Stimulated activated naive CD4-positive, alpha-beta T cell treated with Interleukin-2 at 50 U/mL for 16 hours (primary cell): Measurements from ENCODE around the gene SLC25A13.
"Not testable (repeated sequence)": the region's sequence is repeated elsewhere in the genome, so short reads cannot be mapped to it uniquely, and the experiment has no call there.

Source experiments
- DNase-seq: peaks from one replicate; lab custom pipeline; 2025; lab: John Stamatoyannopoulos, UW

The SLC25A13 gene

GRCh38 chr7:96321658-96322372, at the start of gene SLC25A13:
TSS of gene SLC25A13 (minus strand) at chr7:96322098. CDS start at chr7:96321956, 142 bp downstream.
- peak; percentile 75 for DNase-seq

- not testable (repeated sequence) for DNase-seq
These were observed 44.0 kb upstream of the SLC25A13 start for GRCh38 chr7:96365916-96366315.

GRCh38 chr7:96361116-96361857, 39.4 kb upstream of the SLC25A13 start:
- no peak for DNase-seq

GRCh38 chr7:96359876-96360275, 38.0 kb upstream of the SLC25A13 start:
- DNase-seq = no peak

GRCh38 chr7:96358236-96358971, 36.5 kb upstream of the SLC25A13 start:
- not testable (repeated sequence) for DNase-seq

- DNase-seq = no peak
These were observed 34.1 kb upstream of the SLC25A13 start for GRCh38 chr7:96355990-96356506.

GRCh38 chr7:96354881-96355280, 33.0 kb upstream of the SLC25A13 start:
- DNase-seq = no peak

GRCh38 chr7:96349572-96349971, 27.7 kb upstream of the SLC25A13 start:
- no peak for DNase-seq

- DNase-seq = no peak
These were observed 25.6 kb upstream of the SLC25A13 start for GRCh38 chr7:96347471-96347870.

GRCh38 chr7:96346293-96346953, 24.5 kb upstream of the SLC25A13 start:
- no peak for DNase-seq

GRCh38 chr7:96344236-96344635, 22.3 kb upstream of the SLC25A13 start:
- no peak for DNase-seq

- DNase-seq = no peak
These were observed 20.2 kb upstream of the SLC25A13 start for GRCh38 chr7:96342049-96342448.

- no peak for DNase-seq
These were observed 15.6 kb upstream of the SLC25A13 start for GRCh38 chr7:96337519-96337918.

GRCh38 chr7:96332325-96332724, 10.4 kb upstream of the SLC25A13 start:
- DNase-seq = no peak

- no peak for DNase-seq
These were observed 9.9 kb upstream of the SLC25A13 start for GRCh38 chr7:96331775-96332174.

- no peak for DNase-seq
These were observed 9.3 kb upstream of the SLC25A13 start for GRCh38 chr7:96331233-96331632.

GRCh38 chr7:96330193-96330592, 8.3 kb upstream of the SLC25A13 start:
- DNase-seq = no peak

GRCh38 chr7:96329241-96329640, 7.3 kb upstream of the SLC25A13 start:
- DNase-seq = no peak

- DNase-seq = no peak
These were observed 6.1 kb upstream of the SLC25A13 start for GRCh38 chr7:96328016-96328415.

GRCh38 chr7:96327429-96327828, 5.5 kb upstream of the SLC25A13 start:
- DNase-seq = no peak

GRCh38 chr7:96326752-96327151, 4.9 kb upstream of the SLC25A13 start:
- peak; percentile 14 for DNase-seq
